Measurements from ENCODE around the gene MAPK11. TPM values are rescaled to one million over a fixed set of nuclear protein-coding genes. Genes with fewer than 3 reads are reported as not detected.

The MAPK11 gene
- total RNA-seq, 1 donor from 2014 or later: 131 TPM

GRCh38 chr22:50264104-50264745, 6.0 kb downstream of the MAPK11 start:
- no peak overlapping the region for H3K4me3 Mint-ChIP-seq (ENCODE audit: unreplicated experiment)
- DNase-seq: no peak

GRCh38 chr22:50262973-50263617, 7.1 kb downstream of the MAPK11 start:
- H3K27me3 Mint-ChIP-seq (ENCODE audit: unreplicated experiment): peaks cover 8% of the 10 kb centered on the region
- H3K4me1 Mint-ChIP-seq (ENCODE audit: low read depth, unreplicated experiment): no peaks in the 10 kb centered on the region
- no peaks in the 10 kb centered on the region for H3K9me3 Mint-ChIP-seq (ENCODE audit: unreplicated experiment)
- no peak for DNase-seq
- H3K36me3 Mint-ChIP-seq (ENCODE audit: unreplicated experiment): no peaks in the 10 kb centered on the region
- no peak overlapping the region for H3K4me3 Mint-ChIP-seq (ENCODE audit: unreplicated experiment)
- no peak for TF ChIP-seq CTCF (IDR thresholded peaks at IDR 0.05; ENCODE audit: partially characterized antibody, unreplicated experiment)
- no peak overlapping the region for H3K27ac Mint-ChIP-seq (ENCODE audit: unreplicated experiment)

More at GRCh38 chr22:50264104-50264745, 6.0 kb downstream of the MAPK11 start:
- Mint-ChIP-seq H3K4me1 (ENCODE audit: low read depth, unreplicated experiment) (peaks cover 1% of the 10 kb centered on the region), H3K36me3 (ENCODE audit: unreplicated experiment) (no peaks in the 10 kb centered on the region), H3K27ac (ENCODE audit: unreplicated experiment) (no peak overlapping the region), H3K9me3 (ENCODE audit: unreplicated experiment) (no peaks in the 10 kb centered on the region), H3K27me3 (ENCODE audit: unreplicated experiment) (peaks cover 7% of the 10 kb centered on the region)
- TF ChIP-seq CTCF (IDR thresholded peaks at IDR 0.05; ENCODE audit: partially characterized antibody, unreplicated experiment): no peak

GRCh38 chr22:50262460-50262911, 7.7 kb downstream of the MAPK11 start:
- H3K9me3 Mint-ChIP-seq (ENCODE audit: unreplicated experiment): no peaks in the 10 kb centered on the region
- no peak for DNase-seq
- peak overlapping the region; percentile 74 for H3K4me3 Mint-ChIP-seq (ENCODE audit: unreplicated experiment)
- H3K4me1 Mint-ChIP-seq (ENCODE audit: low read depth, unreplicated experiment): no peaks in the 10 kb centered on the region
- TF ChIP-seq CTCF (IDR thresholded peaks at IDR 0.05; ENCODE audit: partially characterized antibody, unreplicated experiment): no peak
- no peak overlapping the region for H3K27ac Mint-ChIP-seq (ENCODE audit: unreplicated experiment)
- H3K36me3 Mint-ChIP-seq (ENCODE audit: unreplicated experiment): no peaks in the 10 kb centered on the region
- peaks cover 8% of the 10 kb centered on the region for H3K27me3 Mint-ChIP-seq (ENCODE audit: unreplicated experiment)

GRCh38 chr22:50261615-50262459, 8.3 kb downstream of the MAPK11 start, which contains the start of gene MAPK12:
Gene MAPK12, minus strand, starts transcription at chr22:50261683. Its CDS starts 174 bp downstream, at chr22:50261509.
- Mint-ChIP-seq H3K4me1 (ENCODE audit: low read depth, unreplicated experiment) (no peaks in the 10 kb centered on the region), H3K4me3 (ENCODE audit: unreplicated experiment) (peak within 1 kb of the TSS; percentile 76), H3K36me3 (ENCODE audit: unreplicated experiment) (no peaks in the 10 kb centered on the region), H3K27me3 (ENCODE audit: unreplicated experiment) (peaks cover 10% of the 10 kb centered on the region), H3K27ac (ENCODE audit: unreplicated experiment) (no peak within 1 kb of the TSS), H3K9me3 (ENCODE audit: unreplicated experiment) (no peaks in the 10 kb centered on the region)
- TF ChIP-seq CTCF (IDR thresholded peaks at IDR 0.05; ENCODE audit: partially characterized antibody, unreplicated experiment): no peak
- DNase-seq: peak; percentile 79

All from glutamatergic neuron (in vitro differentiated cells).